Liver (tissue), 9 donors: ENCODE measurements around the gene TNIP1. TPM values are rescaled to one million over a fixed set of nuclear protein-coding genes. Genes with fewer than 3 reads are reported as not detected.

ENCODE experiments used
- DNase-seq: peaks from one replicate; pipeline ENCODE4 v3.0.0-alpha.2; 2017; ENCODE audit warnings: low spot score
- H3K27ac ChIP-seq, 2 donors: one replicate each; pipeline ENCODE4 v1.7.0; 2013; ENCODE audit warnings: inconsistent platforms in 2 of 2, low read length in 2 of 2, control low read depth in 1 of 2, low read depth in 1 of 2, mild to moderate bottlenecking in 1 of 2
- H3K27me3 ChIP-seq, 4 donors: one replicate each; pipeline versions ENCODE4 v1.6.1 to v1.7.0; 2013; ENCODE audit warnings: low read length in 3 of 4, inconsistent platforms in 1 of 4, mild to moderate bottlenecking in 1 of 4, moderate library complexity in 1 of 4; ENCODE audit not compliant: control insufficient read depth in 4 of 4, insufficient read depth in 4 of 4
- H3K36me3 ChIP-seq, 4 donors: one replicate each; pipeline versions ENCODE4 v1.6.1 to v1.7.0; 2013; ENCODE audit warnings: low read length in 3 of 4, mild to moderate bottlenecking in 3 of 4, low read depth in 1 of 4, moderate library complexity in 1 of 4; ENCODE audit not compliant: control insufficient read depth in 4 of 4, insufficient read depth in 3 of 4
- H3K4me1 ChIP-seq, 4 donors: one replicate each; pipeline versions ENCODE4 v1.6.1 to v1.7.0; 2013; ENCODE audit warnings: low read length in 3 of 4, mild to moderate bottlenecking in 3 of 4, moderate library complexity in 1 of 4; ENCODE audit not compliant: control insufficient read depth in 4 of 4, insufficient read depth in 4 of 4
- H3K4me3 ChIP-seq, 3 donors: one replicate each; pipeline versions ENCODE4 v1.6.1 to v1.7.0; 2013; ENCODE audit warnings: low read length in 3 of 3, control low read depth in 1 of 3, low read depth in 1 of 3, mild to moderate bottlenecking in 1 of 3
- H3K9ac ChIP-seq, 2 donors: one replicate each; pipeline ENCODE4 v1.7.0; 2013; ENCODE audit warnings: low read length in 2 of 2, mild to moderate bottlenecking in 2 of 2, moderate library complexity in 2 of 2, control low read depth in 1 of 2, low read depth in 1 of 2
- H3K9me3 ChIP-seq, 4 donors: one replicate each; pipeline versions ENCODE4 v1.6.1 to v1.7.0; 2013; ENCODE audit warnings: low read length in 3 of 4; ENCODE audit not compliant: control insufficient read depth in 4 of 4
- ATF3 ChIP-seq: IDR thresholded peaks from 2 replicates; pipeline ENCODE4 v1.6.1; 2016; ENCODE audit warnings: antibody characterized with exemption
- CTCF ChIP-seq: fragments of 150-350 bp; IDR thresholded peaks from 2 replicates; pipeline ENCODE4 v1.5.1; 2017; ENCODE audit warnings: improper control_type of control experiment, low read depth, low read length; ENCODE audit not compliant: missing input control
- EGR1 ChIP-seq, 2 donors: IDR thresholded peaks; 2 replicates each; pipeline ENCODE4 v1.6.1; 2016 to 2018; ENCODE audit warnings: antibody characterized with exemption in 2 of 2, low read depth in 2 of 2
- FOXA2 ChIP-seq: IDR thresholded peaks from 2 replicates; pipeline ENCODE4 v1.6.1; 2016; ENCODE audit warnings: antibody characterized with exemption
- GABPA ChIP-seq, 2 donors: IDR thresholded peaks in 1 of 2; conservative IDR thresholded peaks in 1 of 2; 2 replicates each; pipeline ENCODE4 v1.6.1; 2016; ENCODE audit warnings: antibody characterized with exemption in 2 of 2, mild to moderate bottlenecking in 1 of 2, moderate library complexity in 1 of 2
- HNF4A ChIP-seq, 2 donors: conservative IDR thresholded peaks; 2 replicates each; pipeline ENCODE4 v1.6.1; 2016; ENCODE audit warnings: antibody characterized with exemption in 2 of 2, mild to moderate bottlenecking in 2 of 2
- HNF4G ChIP-seq: IDR thresholded peaks from 2 replicates; pipeline ENCODE4 v1.6.1; 2016; ENCODE audit warnings: antibody characterized with exemption
- JUND ChIP-seq, 2 donors: IDR thresholded peaks; 2 replicates each; pipeline ENCODE4 v1.6.1; 2016; ENCODE audit warnings: antibody characterized with exemption in 2 of 2
- MAX ChIP-seq: IDR thresholded peaks from 2 replicates; pipeline ENCODE4 v1.6.1; 2016; ENCODE audit warnings: antibody characterized with exemption
- NR2F2 ChIP-seq: IDR thresholded peaks from 2 replicates; pipeline ENCODE4 v1.6.1; 2016; ENCODE audit warnings: antibody characterized with exemption
- RAD21 ChIP-seq, 2 donors: IDR thresholded peaks; 2 replicates each; pipeline ENCODE4 v1.6.1; 2016; ENCODE audit warnings: antibody characterized with exemption in 2 of 2, mild to moderate bottlenecking in 2 of 2
- REST ChIP-seq: IDR thresholded peaks from 2 replicates; pipeline ENCODE4 v1.6.1; 2016; ENCODE audit warnings: antibody characterized with exemption, mild to moderate bottlenecking
- RXRA ChIP-seq, 2 donors: IDR thresholded peaks; 2 replicates each; pipeline ENCODE4 v1.6.1; 2017 to 2018; ENCODE audit warnings: antibody characterized with exemption in 2 of 2, mild to moderate bottlenecking in 1 of 2
- SP1 ChIP-seq: IDR thresholded peaks from 2 replicates; pipeline ENCODE4 v1.6.1; 2018; ENCODE audit warnings: antibody characterized with exemption, mild to moderate bottlenecking
- YY1 ChIP-seq: IDR thresholded peaks from 2 replicates; pipeline ENCODE4 v1.6.1; 2016; ENCODE audit warnings: antibody characterized with exemption, mild to moderate bottlenecking
- ZBTB33 ChIP-seq: IDR thresholded peaks from 2 replicates; pipeline ENCODE4 v1.6.1; 2016; ENCODE audit warnings: antibody characterized with exemption
- WGBS: extraction: QIAGEN DNeasy Blood & Tissue Kit; methylation state at CpG from one replicate; pipeline ENCODE4 v1.1.7; 2013; 5-methylcytosine and 5-hydroxymethylcytosine counted together
- polyA plus RNA-seq, 2 donors: library from polyadenylated mRNA; stranded (reverse) in 1 of 2; unstranded in 1 of 2; fragments of 200-250 nt in 1 of 2; fragments of >200 nt in 1 of 2; fragmentation: Nextera tagmentation in 1 of 2; extraction: Ambion mirVana in 1 of 2; gene quantifications; one replicate each; pipeline versions ENCODE4 v1.2.1 to v1.2.3, GENCODE V29; 2013 to 2015
- total RNA-seq, 2 donors: library from RNA; depleted of rRNA; stranded (reverse); fragments of >200 nt; gene quantifications; one replicate each; pipeline ENCODE4 v1.2.3, GENCODE V29; 2014
- donor health status: healthy.
- donor health status: healthy.
- donor health status: healthy.
- donor health status: healthy.
- donor health status: healthy.

TNIP1 gene
- total and polyA plus RNA-seq, 4 donors: 33.2 to 101 (median 48.0) TPM

GRCh38 chr5:151034422-151035379 lies 46.1 kb downstream of the TNIP1 start:
- no peak overlapping the region for H3K9ac ChIP-seq
- H3K27ac ChIP-seq: peak overlapping the region in 1 of 2 donors; percentile 14
- peaks cover 27 to 67% (median 48%) of the 10 kb centered on the region in 4 donors for H3K36me3 ChIP-seq
- H3K9me3 ChIP-seq: no peaks in the 10 kb centered on the region
- TF ChIP-seq REST (no peak), YY1 (no peak), NR2F2 (no peak), RXRA (IDR thresholded peaks at IDR 0.05) (no peak), ZBTB33 (no peak), HNF4A (conservative IDR thresholded peaks at IDR 0.05) (no peak), CTCF (no peak), EGR1 (IDR thresholded peaks at IDR 0.05; ENCODE audit: low read depth in 2 of 2) (no peak), GABPA (IDR thresholded peaks at IDR 0.05 in 1 of 2, conservative IDR thresholded peaks at IDR 0.05 in 1 of 2) (no peak), ATF3 (no peak), JUND (IDR thresholded peaks at IDR 0.05) (no peak), HNF4G (no peak), FOXA2 (no peak), MAX (no peak), RAD21 (IDR thresholded peaks at IDR 0.05) (no peak), SP1 (no peak)
- no peak overlapping the region for H3K4me3 ChIP-seq
- WGBS: 96% methylated on average over 19 of the region's 19 CpGs
- DNase-seq: no peak
- H3K4me1 ChIP-seq: peaks cover 18 to 31% (median 25%) of the 10 kb centered on the region in 4 donors
- H3K27me3 ChIP-seq: no peaks in the 10 kb centered on the region
